GM19372 (cell line): ENCODE measurements around the gene MYOZ1.

ENCODE experiments used
- ATAC-seq: cut with Tn5 transposase; IDR thresholded peaks from one replicate; pipeline ENCODE4 v1.9.1; 2021; ENCODE audit warnings: mild to moderate bottlenecking, low read depth, moderate library complexity; ENCODE audit not compliant: unreplicated experiment

MYOZ1 gene

GRCh38 chr10:73601486-73601921 is 39.8 kb downstream of the MYOZ1 start:
- ATAC-seq: no peak

GRCh38 chr10:73597346-73597745 is 43.9 kb downstream of the MYOZ1 start:
- ATAC-seq: no peak

GRCh38 chr10:73593812-73594211 is 47.5 kb downstream of the MYOZ1 start:
- no peak for ATAC-seq

- no peak for ATAC-seq
Observed at GRCh38 chr10:73593110-73593509, 48.2 kb downstream of the MYOZ1 start.

- ATAC-seq: no peak
Observed at GRCh38 chr10:73591935-73592699, 49.2 kb downstream of the MYOZ1 start.

GRCh38 chr10:73590881-73591799 is 50.1 kb downstream of the MYOZ1 start, which contains the start of gene USP54:
TSS of gene USP54 (minus strand) at chr10:73591342. CDS start at chr10:73575658, 15,684 bp downstream.
- no peak for ATAC-seq

GRCh38 chr10:73589563-73590126 is 51.6 kb downstream of the MYOZ1 start:
- ATAC-seq: no peak

- ATAC-seq: no peak
Observed at GRCh38 chr10:73588656-73589055, 52.6 kb downstream of the MYOZ1 start.

- ATAC-seq: no peak
Observed at GRCh38 chr10:73586583-73586984, 54.7 kb downstream of the MYOZ1 start.

GRCh38 chr10:73585327-73585726 is 55.9 kb downstream of the MYOZ1 start:
- no peak for ATAC-seq

GRCh38 chr10:73584737-73585136 is 56.5 kb downstream of the MYOZ1 start:
- ATAC-seq: no peak

- no peak for ATAC-seq
Observed at GRCh38 chr10:73581918-73582317, 59.4 kb downstream of the MYOZ1 start.
